Kidney epithelial cell (primary cell): ENCODE measurements around the gene SYNDIG1. TPM values are rescaled to one million over a fixed set of nuclear protein-coding genes. Genes with fewer than 3 reads are reported as not detected.

Source experiments
- DNase-seq: peaks from one replicate; pipeline ENCODE4 v3.0.0-alpha.2; 2010; ENCODE audit warnings: low read depth
- H3K27me3 ChIP-seq: 2 replicates; pipeline ENCODE4 v1.6.0; 2011; ENCODE audit warnings: low read length; ENCODE audit not compliant: control insufficient read depth, insufficient read depth
- H3K36me3 ChIP-seq: 2 replicates; pipeline ENCODE4 v1.5.1; 2011; ENCODE audit warnings: low read length; ENCODE audit not compliant: control insufficient read depth, insufficient read depth
- H3K4me3 ChIP-seq: 2 replicates; pipeline ENCODE4 v1.5.1; 2011; ENCODE audit warnings: low read depth, mild to moderate bottlenecking, control low read depth, low read length
- CTCF ChIP-seq: IDR thresholded peaks from 2 replicates; pipeline ENCODE4 v1.5.1; 2011; ENCODE audit warnings: mild to moderate bottlenecking, moderate library complexity, low read length, control low read depth, inconsistent platforms; ENCODE audit not compliant: insufficient read depth, poor library complexity, severe bottlenecking
- total RNA-seq: library from RNA; depleted of rRNA; stranded (reverse); fragments of >200 nt; gene quantifications from 2 replicates; pipeline ENCODE4 v1.2.3, GENCODE V29; 2015

SYNDIG1 gene
- total RNA-seq, 1 donor from 2014 or later = 0.67 TPM

DNA sequence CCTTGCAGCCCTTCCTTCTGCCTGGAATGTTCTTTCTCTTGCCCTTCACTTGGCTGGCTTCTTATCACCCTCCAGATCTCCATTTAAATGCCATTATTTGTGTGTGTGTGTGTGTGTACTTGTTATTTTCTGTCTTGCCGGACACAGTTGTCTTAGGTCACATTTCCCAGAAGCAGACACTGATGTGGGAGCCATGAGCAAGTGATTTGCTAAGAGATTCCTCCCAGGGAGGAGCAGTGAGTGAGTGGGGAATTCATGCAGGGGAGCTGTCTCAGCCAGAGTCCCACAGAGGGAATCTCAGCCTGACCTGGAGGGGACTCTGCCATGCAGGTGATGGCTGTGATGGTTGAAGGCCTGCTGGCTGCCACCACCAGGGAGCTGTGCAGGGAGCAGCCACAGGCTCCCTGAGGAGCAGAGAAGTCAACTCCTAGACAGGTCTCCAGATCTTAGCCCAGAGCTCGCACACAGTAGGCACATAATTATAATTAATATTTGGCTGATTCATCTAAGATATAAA lies 96.5 kb downstream of the SYNDIG1 start:
- Histone ChIP-seq H3K4me3 (no peak overlapping the region), H3K27me3 (no peaks in the 10 kb centered on the region), H3K36me3 (no peaks in the 10 kb centered on the region)
- TF ChIP-seq CTCF = no peak
- DNase-seq = no peak

DNA sequence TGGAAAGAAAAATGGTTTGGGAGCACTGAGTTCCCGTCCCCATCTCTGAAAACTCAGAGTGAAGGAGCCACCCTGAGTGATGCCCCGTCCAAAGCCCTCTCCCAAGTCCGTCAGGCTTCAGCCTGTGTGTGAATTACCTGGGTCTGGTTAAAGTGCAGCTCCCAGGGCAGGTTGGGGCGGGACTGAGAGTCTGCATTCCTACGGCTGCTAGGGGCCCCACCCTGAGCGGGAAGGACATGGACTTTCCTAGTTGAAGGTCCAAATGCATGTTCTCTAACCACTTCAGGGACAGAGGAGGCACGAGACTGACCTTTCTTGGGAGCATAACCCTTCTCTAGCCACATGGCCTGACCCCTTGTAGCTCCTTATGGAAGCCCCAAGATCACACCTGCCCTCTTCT lies 97.2 kb downstream of the SYNDIG1 start:
- no peak overlapping the region for H3K4me3 ChIP-seq
- DNase-seq = no peak
- no peaks in the 10 kb centered on the region for H3K36me3 ChIP-seq
- TF ChIP-seq CTCF = no peak
- H3K27me3 ChIP-seq = no peaks in the 10 kb centered on the region

DNA sequence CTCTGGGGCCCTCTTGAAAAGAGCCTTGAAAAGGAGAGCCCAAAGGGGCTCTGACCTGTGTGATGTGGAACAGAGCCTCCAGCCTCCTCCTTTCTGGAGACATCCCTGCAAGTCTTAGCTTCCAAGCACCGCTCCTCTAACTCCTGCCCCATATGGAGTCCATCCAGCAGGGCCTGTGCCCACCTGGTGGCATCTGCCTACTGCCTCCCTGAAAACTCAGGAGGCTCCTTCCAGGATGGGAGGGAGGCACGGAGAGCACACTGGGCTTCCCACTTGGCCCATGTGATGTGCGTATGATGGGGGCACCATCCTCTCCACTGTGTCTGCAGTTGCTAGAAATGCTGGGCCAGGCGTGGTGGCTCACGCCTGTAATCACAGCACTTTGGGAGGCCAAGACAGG lies 98.1 kb downstream of the SYNDIG1 start:
- no peak for TF ChIP-seq CTCF
- Histone ChIP-seq H3K36me3 (no peaks in the 10 kb centered on the region), H3K4me3 (no peak overlapping the region), H3K27me3 (no peaks in the 10 kb centered on the region)
- DNase-seq = no peak

DNA sequence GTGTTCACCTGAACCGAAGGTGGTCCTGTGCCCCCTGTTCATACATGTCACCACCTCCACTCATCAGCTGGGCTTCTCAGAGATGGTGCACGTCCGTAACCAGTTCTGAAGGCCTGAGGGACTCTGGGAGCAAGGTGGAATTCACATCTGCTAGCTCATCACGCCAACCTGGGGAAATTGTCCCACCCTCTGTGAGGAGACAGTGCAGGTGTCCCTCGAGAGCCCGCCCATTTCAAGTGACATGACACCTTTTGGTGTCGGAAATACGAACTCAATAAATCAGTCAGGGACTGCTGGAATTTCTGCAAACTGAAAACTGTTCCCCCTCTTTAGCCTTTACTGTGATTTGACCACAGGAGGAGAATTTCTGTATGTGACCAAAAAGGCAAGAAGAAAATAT lies 99.4 kb downstream of the SYNDIG1 start:
- Histone ChIP-seq H3K27me3 (no peaks in the 10 kb centered on the region), H3K36me3 (no peaks in the 10 kb centered on the region), H3K4me3 (no peak overlapping the region)
- no peak for DNase-seq
- no peak for TF ChIP-seq CTCF

DNA sequence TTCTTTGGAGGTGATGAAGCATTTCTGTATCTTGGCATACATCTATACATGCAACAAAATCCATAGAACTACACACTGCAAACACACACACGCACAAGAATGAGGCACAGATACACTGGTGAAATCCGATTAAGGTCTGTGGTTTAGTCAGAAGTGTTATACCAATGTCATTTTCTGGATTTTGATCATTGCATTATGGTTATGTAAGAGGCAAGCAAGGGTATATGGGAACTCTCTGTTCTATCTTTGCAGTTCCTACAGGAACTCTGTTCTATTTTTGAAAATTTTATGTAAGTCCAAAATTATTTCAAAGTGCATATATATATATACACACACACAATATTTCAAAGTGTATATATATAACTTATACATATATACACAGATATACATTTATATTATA lies 101.7 kb downstream of the SYNDIG1 start:
- Histone ChIP-seq H3K27me3 (no peaks in the 10 kb centered on the region), H3K36me3 (no peaks in the 10 kb centered on the region), H3K4me3 (no peak overlapping the region)
- no peak for TF ChIP-seq CTCF
- no peak for DNase-seq

DNA sequence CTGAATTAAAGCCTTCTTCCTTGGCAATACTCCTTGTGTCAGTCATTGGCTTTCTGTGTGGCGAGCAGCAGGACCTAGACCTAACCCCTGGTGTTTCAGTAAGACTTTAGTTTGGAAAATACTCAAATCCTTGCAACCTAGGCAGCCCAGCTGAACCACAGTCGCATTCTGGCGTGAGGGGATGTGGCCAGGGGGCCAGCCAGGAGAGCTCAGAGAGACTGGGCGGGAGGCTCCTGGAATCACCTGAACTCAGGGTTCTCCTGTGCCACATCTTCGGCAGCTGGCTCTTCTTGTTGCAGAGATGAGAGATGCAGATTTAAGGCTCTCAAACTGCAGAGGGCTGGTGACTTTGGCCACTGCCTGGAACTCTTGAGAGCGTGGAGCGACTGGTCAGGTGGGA lies 102.7 kb downstream of the SYNDIG1 start:
- DNase-seq = no peak
- Histone ChIP-seq H3K36me3 (no peaks in the 10 kb centered on the region), H3K27me3 (no peaks in the 10 kb centered on the region), H3K4me3 (no peak overlapping the region)
- no peak for TF ChIP-seq CTCF
